GM23338 (cell line): ENCODE results near the gene AARS2.

ENCODE experiments used
- ETS1 ChIP-seq: IDR thresholded peaks from 2 replicates; pipeline ENCODE4 v1.6.1; 2016; ENCODE audit warnings: antibody characterized with exemption
- EZH2 ChIP-seq: fragments of 200-600 bp; sonication (generic); IDR thresholded peaks from one replicate; pipeline ENCODE4 v1.8.0; 2017; ENCODE audit warnings: antibody characterized with exemption, mild to moderate bottlenecking, low read depth; ENCODE audit not compliant: unreplicated experiment
- EZH2phosphoT487 ChIP-seq: fragments of 200-600 bp; sonication (generic); IDR thresholded peaks from one replicate; pipeline ENCODE4 v1.8.1; 2018; ENCODE audit warnings: antibody characterized with exemption; ENCODE audit not compliant: unreplicated experiment
- JUNB ChIP-seq: IDR thresholded peaks from one replicate; pipeline ENCODE4 v1.6.1; 2016; ENCODE audit warnings: antibody characterized with exemption; ENCODE audit not compliant: unreplicated experiment
- POLR2AphosphoS5 ChIP-seq: IDR thresholded peaks from 2 replicates; pipeline ENCODE4 v1.6.1; 2016; ENCODE audit warnings: antibody characterized with exemption, low read depth
- TF ChIP-seq, protein P1 (sequence below), 2 experiments: fragments of 200-600 bp in 1 of 2; sonication (generic) in 1 of 2; conservative IDR thresholded peaks; 2 replicates each; pipeline versions ENCODE4 v1.5.1 to v1.6.1; 2016 to 2017; ENCODE audit warnings: antibody characterized with exemption in 2 of 2, low read depth in 2 of 2, mild to moderate bottlenecking in 2 of 2, moderate library complexity in 1 of 2
- TF ChIP-seq, protein P2 (sequence below): IDR thresholded peaks from one replicate; pipeline ENCODE4 v1.6.1; 2018; ENCODE audit warnings: antibody characterized with exemption; ENCODE audit not compliant: unreplicated experiment

DNA sequence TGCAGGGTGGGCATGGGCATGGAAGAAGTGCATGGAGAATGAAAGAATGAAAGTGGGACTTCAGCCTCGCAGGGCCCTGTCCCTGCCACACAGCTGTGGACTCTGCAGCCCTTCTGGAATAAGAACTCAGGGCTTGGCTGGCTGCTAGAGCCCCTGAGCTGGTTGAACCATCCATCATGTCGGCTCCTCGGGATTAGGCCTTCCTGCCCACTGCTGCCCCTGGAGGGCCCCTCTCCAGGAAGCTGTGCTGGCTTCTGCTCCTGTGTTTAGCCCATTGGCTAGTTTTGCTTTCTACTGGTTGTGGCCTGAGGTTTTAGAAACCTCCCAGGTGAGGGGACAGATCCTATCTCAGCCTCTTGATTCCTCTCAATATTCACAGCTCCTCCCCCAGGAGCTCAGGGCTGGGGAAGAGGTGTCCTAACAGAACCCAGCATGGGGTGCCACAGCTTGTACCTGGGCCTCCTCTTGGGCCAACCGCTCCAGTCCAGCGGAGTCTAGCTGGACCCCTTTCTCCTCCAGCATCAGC lies 7.9 kb downstream of the AARS2 start:
- TF ChIP-seq, protein P1, sequence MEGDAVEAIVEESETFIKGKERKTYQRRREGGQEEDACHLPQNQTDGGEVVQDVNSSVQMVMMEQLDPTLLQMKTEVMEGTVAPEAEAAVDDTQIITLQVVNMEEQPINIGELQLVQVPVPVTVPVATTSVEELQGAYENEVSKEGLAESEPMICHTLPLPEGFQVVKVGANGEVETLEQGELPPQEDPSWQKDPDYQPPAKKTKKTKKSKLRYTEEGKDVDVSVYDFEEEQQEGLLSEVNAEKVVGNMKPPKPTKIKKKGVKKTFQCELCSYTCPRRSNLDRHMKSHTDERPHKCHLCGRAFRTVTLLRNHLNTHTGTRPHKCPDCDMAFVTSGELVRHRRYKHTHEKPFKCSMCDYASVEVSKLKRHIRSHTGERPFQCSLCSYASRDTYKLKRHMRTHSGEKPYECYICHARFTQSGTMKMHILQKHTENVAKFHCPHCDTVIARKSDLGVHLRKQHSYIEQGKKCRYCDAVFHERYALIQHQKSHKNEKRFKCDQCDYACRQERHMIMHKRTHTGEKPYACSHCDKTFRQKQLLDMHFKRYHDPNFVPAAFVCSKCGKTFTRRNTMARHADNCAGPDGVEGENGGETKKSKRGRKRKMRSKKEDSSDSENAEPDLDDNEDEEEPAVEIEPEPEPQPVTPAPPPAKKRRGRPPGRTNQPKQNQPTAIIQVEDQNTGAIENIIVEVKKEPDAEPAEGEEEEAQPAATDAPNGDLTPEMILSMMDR (conservative IDR thresholded peaks at IDR 0.05; ENCODE audit: low read depth in 2 of 2): no peak
- TF ChIP-seq EZH2phosphoT487 (no peak), EZH2 (no peak), JUNB (no peak), POLR2AphosphoS5 (no peak), ETS1 (no peak)
- TF ChIP-seq, protein P2, sequence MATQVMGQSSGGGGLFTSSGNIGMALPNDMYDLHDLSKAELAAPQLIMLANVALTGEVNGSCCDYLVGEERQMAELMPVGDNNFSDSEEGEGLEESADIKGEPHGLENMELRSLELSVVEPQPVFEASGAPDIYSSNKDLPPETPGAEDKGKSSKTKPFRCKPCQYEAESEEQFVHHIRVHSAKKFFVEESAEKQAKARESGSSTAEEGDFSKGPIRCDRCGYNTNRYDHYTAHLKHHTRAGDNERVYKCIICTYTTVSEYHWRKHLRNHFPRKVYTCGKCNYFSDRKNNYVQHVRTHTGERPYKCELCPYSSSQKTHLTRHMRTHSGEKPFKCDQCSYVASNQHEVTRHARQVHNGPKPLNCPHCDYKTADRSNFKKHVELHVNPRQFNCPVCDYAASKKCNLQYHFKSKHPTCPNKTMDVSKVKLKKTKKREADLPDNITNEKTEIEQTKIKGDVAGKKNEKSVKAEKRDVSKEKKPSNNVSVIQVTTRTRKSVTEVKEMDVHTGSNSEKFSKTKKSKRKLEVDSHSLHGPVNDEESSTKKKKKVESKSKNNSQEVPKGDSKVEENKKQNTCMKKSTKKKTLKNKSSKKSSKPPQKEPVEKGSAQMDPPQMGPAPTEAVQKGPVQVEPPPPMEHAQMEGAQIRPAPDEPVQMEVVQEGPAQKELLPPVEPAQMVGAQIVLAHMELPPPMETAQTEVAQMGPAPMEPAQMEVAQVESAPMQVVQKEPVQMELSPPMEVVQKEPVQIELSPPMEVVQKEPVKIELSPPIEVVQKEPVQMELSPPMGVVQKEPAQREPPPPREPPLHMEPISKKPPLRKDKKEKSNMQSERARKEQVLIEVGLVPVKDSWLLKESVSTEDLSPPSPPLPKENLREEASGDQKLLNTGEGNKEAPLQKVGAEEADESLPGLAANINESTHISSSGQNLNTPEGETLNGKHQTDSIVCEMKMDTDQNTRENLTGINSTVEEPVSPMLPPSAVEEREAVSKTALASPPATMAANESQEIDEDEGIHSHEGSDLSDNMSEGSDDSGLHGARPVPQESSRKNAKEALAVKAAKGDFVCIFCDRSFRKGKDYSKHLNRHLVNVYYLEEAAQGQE: no peak
